GM23338 (cell line): ENCODE data around the gene FAM170A. TPM values are rescaled to one million over a fixed set of nuclear protein-coding genes. Genes with fewer than 3 reads are reported as not detected.

Experiments used
- ATAC-seq: fragments of 200-7000 bp; cut with Tn5 transposase; 3 replicates; pipeline ENCODE4 v1.9.1; 2020
- DNase-seq: peaks from one replicate; pipeline ENCODE4 v3.0.0-alpha.2; 2015; ENCODE audit warnings: low spot score
- H2AFZ ChIP-seq: fragments of 200-600 bp; sonication (generic); 2 replicates; pipeline ENCODE4 v1.8.0; 2016; ENCODE audit warnings: antibody characterized with exemption, mild to moderate bottlenecking, moderate library complexity
- H3F3A ChIP-seq: fragments of 200-600 bp; sonication (generic); replicated peaks from 2 replicates; pipeline ENCODE4 v1.8.0; 2017; ENCODE audit warnings: antibody characterized with exemption, mixed run types, low read depth
- H3K27ac ChIP-seq: fragments of 200-600 bp; sonication (generic); 2 replicates; pipeline ENCODE4 v1.6.1; 2016; ENCODE audit warnings: low read depth
- H3K27me3 ChIP-seq: fragments of 200-600 bp; sonication (generic); 2 replicates; pipeline ENCODE4 v1.8.0; 2016; ENCODE audit warnings: mild to moderate bottlenecking, mixed run types, moderate library complexity; ENCODE audit not compliant: insufficient read depth
- H3K36me3 ChIP-seq: fragments of 200-600 bp; sonication (generic); 2 replicates; pipeline ENCODE4 v1.8.0; 2016; ENCODE audit warnings: mild to moderate bottlenecking; ENCODE audit not compliant: insufficient read depth
- H3K4me1 ChIP-seq: fragments of 200-600 bp; sonication (generic); 2 replicates; pipeline ENCODE4 v1.8.0; 2016; ENCODE audit warnings: mild to moderate bottlenecking, moderate library complexity; ENCODE audit not compliant: insufficient read depth
- H3K4me2 ChIP-seq: fragments of 200-600 bp; sonication (generic); 2 replicates; pipeline ENCODE4 v1.7.1; 2017; ENCODE audit warnings: mixed run types
- H3K4me3 ChIP-seq: fragments of 200-600 bp; sonication (generic); 2 replicates; pipeline ENCODE4 v1.6.1; 2016; ENCODE audit warnings: mixed run types
- H3K79me2 ChIP-seq: fragments of 200-600 bp; sonication (generic); replicated peaks from 2 replicates; pipeline ENCODE4 v1.8.0; 2017; ENCODE audit warnings: mild to moderate bottlenecking; ENCODE audit not compliant: insufficient read depth
- H3K9me2 ChIP-seq: fragments of 200-600 bp; sonication (generic); 2 replicates; pipeline ENCODE4 v1.8.0; 2017; ENCODE audit not compliant: insufficient read depth
- H4K20me1 ChIP-seq: fragments of 200-600 bp; sonication (generic); replicated peaks from 2 replicates; pipeline ENCODE4 v1.8.0; 2017; ENCODE audit warnings: mild to moderate bottlenecking; ENCODE audit not compliant: insufficient read depth
- H3K27ac Mint-ChIP-seq: 2 replicates; pipeline ENCODE4 v1.8.0; 2020; ENCODE audit warnings: inconsistent platforms, mild to moderate bottlenecking, moderate library complexity, mixed read lengths
- H3K27me3 Mint-ChIP-seq: 3 replicates; pipeline ENCODE4 v1.8.0; 2022; ENCODE audit warnings: low read depth, mild to moderate bottlenecking, moderate library complexity, mixed read lengths, inconsistent platforms; ENCODE audit not compliant: insufficient read depth, poor library complexity
- H3K36me3 Mint-ChIP-seq: 3 replicates; pipeline ENCODE4 v1.8.0; 2021; ENCODE audit warnings: low read depth, mild to moderate bottlenecking, inconsistent platforms, moderate library complexity, mixed read lengths
- H3K4me1 Mint-ChIP-seq: 3 replicates; pipeline ENCODE4 v1.8.0; 2020; ENCODE audit warnings: mild to moderate bottlenecking, inconsistent platforms, mixed read lengths
- H3K4me3 Mint-ChIP-seq: 3 replicates; pipeline ENCODE4 v1.8.0; 2021; ENCODE audit warnings: moderate library complexity, mild to moderate bottlenecking, inconsistent platforms, mixed read lengths
- H3K9me3 Mint-ChIP-seq: 3 replicates; pipeline ENCODE4 v1.8.0; 2020; ENCODE audit warnings: moderate library complexity, mild to moderate bottlenecking, inconsistent platforms, mixed read lengths
- CREB1 ChIP-seq: fragments of 250-450 bp; sonication (Bioruptor Pico); IDR thresholded peaks from 2 replicates; pipeline ENCODE4 v1.5.0; 2020; ENCODE audit warnings: low read depth, mild to moderate bottlenecking, moderate library complexity
- EZH2 ChIP-seq: fragments of 200-600 bp; sonication (generic); IDR thresholded peaks from one replicate; pipeline ENCODE4 v1.8.0; 2017; ENCODE audit warnings: antibody characterized with exemption, mild to moderate bottlenecking, low read depth; ENCODE audit not compliant: unreplicated experiment
- EZH2phosphoT487 ChIP-seq: fragments of 200-600 bp; sonication (generic); IDR thresholded peaks from one replicate; pipeline ENCODE4 v1.8.1; 2018; ENCODE audit warnings: antibody characterized with exemption; ENCODE audit not compliant: unreplicated experiment
- JUNB ChIP-seq: IDR thresholded peaks from one replicate; pipeline ENCODE4 v1.6.1; 2016; ENCODE audit warnings: antibody characterized with exemption; ENCODE audit not compliant: unreplicated experiment
- NANOG ChIP-seq: IDR thresholded peaks from 2 replicates; pipeline ENCODE4 v1.6.1; 2016; ENCODE audit warnings: antibody characterized with exemption, borderline replicate concordance
- POLR2AphosphoS5 ChIP-seq: IDR thresholded peaks from 2 replicates; pipeline ENCODE4 v1.6.1; 2016; ENCODE audit warnings: antibody characterized with exemption, low read depth
- STAT1 ChIP-seq: IDR thresholded peaks from one replicate; pipeline ENCODE4 v1.6.1; 2016; ENCODE audit warnings: antibody characterized with exemption; ENCODE audit not compliant: unreplicated experiment
- ZNF114 ChIP-seq: fragments of 250-450 bp; sonication (Bioruptor Pico); IDR thresholded peaks from 2 replicates; pipeline ENCODE4 v1.5.0; 2020; ENCODE audit warnings: mild to moderate bottlenecking, moderate library complexity
- ZNF331 ChIP-seq: fragments of 250-450 bp; sonication (Bioruptor Pico); IDR thresholded peaks from 2 replicates; pipeline ENCODE4 v1.5.0; 2020; ENCODE audit warnings: low read depth, mild to moderate bottlenecking, moderate library complexity
- polyA plus RNA-seq: library from polyadenylated mRNA; unstranded; fragments of >200 nt; fragmentation: Nextera tagmentation; extraction: Ambion mirVana; gene quantifications from 2 replicates; pipeline ENCODE4 v1.2.1, GENCODE V29; 2016
- total RNA-seq: library from RNA; depleted of rRNA; stranded (reverse); fragments of >200 nt; shearing (Covaris generic); gene quantifications from 2 replicates; pipeline ENCODE4 v1.2.3, GENCODE V29; 2014
- TF ChIP-seq, protein P1 (sequence below): IDR thresholded peaks from 2 replicates; pipeline ENCODE4 v1.6.1; 2016; ENCODE audit warnings: antibody characterized with exemption
- TF ChIP-seq, protein P2 (sequence below): IDR thresholded peaks from one replicate; pipeline ENCODE4 v1.6.1; 2018; ENCODE audit warnings: antibody characterized with exemption; ENCODE audit not compliant: unreplicated experiment
- TF ChIP-seq, protein P3 (sequence below): fragments of 250-450 bp; sonication (Bioruptor Pico); IDR thresholded peaks from 2 replicates; pipeline ENCODE4 v1.5.0; 2020; ENCODE audit warnings: mild to moderate bottlenecking, moderate library complexity
- TF ChIP-seq, protein P4 (sequence below), 2 experiments: fragments of 200-600 bp in 1 of 2; sonication (generic) in 1 of 2; conservative IDR thresholded peaks; 2 replicates each; pipeline versions ENCODE4 v1.5.1 to v1.6.1; 2016 to 2017; ENCODE audit warnings: antibody characterized with exemption in 2 of 2, low read depth in 2 of 2, mild to moderate bottlenecking in 2 of 2, moderate library complexity in 1 of 2

Gene FAM170A
- total and polyA plus RNA-seq, 2 experiments from 2014 or later: not detected

DNA sequence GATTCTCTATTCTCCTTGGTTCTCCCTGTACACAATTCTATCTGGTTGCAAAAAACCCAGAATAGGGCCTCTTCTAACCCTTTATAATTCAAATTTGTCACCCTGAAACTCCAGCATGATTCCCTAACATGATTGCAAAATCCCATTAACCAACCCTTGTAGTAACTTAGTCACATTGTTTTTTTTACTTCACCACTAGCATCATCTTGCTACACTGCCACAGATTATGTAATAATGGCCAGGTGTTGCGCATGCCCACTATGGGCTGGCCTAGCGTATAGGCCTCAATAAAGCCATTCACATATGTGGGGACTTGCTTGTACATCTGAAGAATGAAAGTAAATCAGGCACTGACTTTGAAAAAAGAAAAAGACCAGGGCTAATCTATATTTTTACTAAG is 25.7 kb downstream of the FAM170A start:
- no peak for ATAC-seq
- H3K36me3 Mint-ChIP-seq: no peaks in the 10 kb centered on the region; the same call in 2 of the 3 replicates
- H3K79me2 ChIP-seq: no peaks in the 10 kb centered on the region
- no peaks in the 10 kb centered on the region; the same call in 2 of the 3 replicates for H3K4me1 Mint-ChIP-seq
- H3K27ac Mint-ChIP-seq: no peak overlapping the region
- no peaks in the 10 kb centered on the region for H3K4me1 ChIP-seq
- H2AFZ ChIP-seq: no peak overlapping the region
- no peak overlapping the region for H3K4me3 ChIP-seq
- no peak for DNase-seq
- TF ChIP-seq, protein P1, sequence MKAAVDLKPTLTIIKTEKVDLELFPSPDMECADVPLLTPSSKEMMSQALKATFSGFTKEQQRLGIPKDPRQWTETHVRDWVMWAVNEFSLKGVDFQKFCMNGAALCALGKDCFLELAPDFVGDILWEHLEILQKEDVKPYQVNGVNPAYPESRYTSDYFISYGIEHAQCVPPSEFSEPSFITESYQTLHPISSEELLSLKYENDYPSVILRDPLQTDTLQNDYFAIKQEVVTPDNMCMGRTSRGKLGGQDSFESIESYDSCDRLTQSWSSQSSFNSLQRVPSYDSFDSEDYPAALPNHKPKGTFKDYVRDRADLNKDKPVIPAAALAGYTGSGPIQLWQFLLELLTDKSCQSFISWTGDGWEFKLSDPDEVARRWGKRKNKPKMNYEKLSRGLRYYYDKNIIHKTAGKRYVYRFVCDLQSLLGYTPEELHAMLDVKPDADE: no peak
- TF ChIP-seq ZNF331 (CRISPR knock-in tag) (no peak), JUNB (no peak), ZNF114 (no peak), STAT1 (no peak), NANOG (no peak), CREB1 (CRISPR knock-in tag) (no peak), POLR2AphosphoS5 (no peak), EZH2 (no peak), EZH2phosphoT487 (no peak)
- TF ChIP-seq, protein P2, sequence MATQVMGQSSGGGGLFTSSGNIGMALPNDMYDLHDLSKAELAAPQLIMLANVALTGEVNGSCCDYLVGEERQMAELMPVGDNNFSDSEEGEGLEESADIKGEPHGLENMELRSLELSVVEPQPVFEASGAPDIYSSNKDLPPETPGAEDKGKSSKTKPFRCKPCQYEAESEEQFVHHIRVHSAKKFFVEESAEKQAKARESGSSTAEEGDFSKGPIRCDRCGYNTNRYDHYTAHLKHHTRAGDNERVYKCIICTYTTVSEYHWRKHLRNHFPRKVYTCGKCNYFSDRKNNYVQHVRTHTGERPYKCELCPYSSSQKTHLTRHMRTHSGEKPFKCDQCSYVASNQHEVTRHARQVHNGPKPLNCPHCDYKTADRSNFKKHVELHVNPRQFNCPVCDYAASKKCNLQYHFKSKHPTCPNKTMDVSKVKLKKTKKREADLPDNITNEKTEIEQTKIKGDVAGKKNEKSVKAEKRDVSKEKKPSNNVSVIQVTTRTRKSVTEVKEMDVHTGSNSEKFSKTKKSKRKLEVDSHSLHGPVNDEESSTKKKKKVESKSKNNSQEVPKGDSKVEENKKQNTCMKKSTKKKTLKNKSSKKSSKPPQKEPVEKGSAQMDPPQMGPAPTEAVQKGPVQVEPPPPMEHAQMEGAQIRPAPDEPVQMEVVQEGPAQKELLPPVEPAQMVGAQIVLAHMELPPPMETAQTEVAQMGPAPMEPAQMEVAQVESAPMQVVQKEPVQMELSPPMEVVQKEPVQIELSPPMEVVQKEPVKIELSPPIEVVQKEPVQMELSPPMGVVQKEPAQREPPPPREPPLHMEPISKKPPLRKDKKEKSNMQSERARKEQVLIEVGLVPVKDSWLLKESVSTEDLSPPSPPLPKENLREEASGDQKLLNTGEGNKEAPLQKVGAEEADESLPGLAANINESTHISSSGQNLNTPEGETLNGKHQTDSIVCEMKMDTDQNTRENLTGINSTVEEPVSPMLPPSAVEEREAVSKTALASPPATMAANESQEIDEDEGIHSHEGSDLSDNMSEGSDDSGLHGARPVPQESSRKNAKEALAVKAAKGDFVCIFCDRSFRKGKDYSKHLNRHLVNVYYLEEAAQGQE: no peak
- TF ChIP-seq, protein P3, sequence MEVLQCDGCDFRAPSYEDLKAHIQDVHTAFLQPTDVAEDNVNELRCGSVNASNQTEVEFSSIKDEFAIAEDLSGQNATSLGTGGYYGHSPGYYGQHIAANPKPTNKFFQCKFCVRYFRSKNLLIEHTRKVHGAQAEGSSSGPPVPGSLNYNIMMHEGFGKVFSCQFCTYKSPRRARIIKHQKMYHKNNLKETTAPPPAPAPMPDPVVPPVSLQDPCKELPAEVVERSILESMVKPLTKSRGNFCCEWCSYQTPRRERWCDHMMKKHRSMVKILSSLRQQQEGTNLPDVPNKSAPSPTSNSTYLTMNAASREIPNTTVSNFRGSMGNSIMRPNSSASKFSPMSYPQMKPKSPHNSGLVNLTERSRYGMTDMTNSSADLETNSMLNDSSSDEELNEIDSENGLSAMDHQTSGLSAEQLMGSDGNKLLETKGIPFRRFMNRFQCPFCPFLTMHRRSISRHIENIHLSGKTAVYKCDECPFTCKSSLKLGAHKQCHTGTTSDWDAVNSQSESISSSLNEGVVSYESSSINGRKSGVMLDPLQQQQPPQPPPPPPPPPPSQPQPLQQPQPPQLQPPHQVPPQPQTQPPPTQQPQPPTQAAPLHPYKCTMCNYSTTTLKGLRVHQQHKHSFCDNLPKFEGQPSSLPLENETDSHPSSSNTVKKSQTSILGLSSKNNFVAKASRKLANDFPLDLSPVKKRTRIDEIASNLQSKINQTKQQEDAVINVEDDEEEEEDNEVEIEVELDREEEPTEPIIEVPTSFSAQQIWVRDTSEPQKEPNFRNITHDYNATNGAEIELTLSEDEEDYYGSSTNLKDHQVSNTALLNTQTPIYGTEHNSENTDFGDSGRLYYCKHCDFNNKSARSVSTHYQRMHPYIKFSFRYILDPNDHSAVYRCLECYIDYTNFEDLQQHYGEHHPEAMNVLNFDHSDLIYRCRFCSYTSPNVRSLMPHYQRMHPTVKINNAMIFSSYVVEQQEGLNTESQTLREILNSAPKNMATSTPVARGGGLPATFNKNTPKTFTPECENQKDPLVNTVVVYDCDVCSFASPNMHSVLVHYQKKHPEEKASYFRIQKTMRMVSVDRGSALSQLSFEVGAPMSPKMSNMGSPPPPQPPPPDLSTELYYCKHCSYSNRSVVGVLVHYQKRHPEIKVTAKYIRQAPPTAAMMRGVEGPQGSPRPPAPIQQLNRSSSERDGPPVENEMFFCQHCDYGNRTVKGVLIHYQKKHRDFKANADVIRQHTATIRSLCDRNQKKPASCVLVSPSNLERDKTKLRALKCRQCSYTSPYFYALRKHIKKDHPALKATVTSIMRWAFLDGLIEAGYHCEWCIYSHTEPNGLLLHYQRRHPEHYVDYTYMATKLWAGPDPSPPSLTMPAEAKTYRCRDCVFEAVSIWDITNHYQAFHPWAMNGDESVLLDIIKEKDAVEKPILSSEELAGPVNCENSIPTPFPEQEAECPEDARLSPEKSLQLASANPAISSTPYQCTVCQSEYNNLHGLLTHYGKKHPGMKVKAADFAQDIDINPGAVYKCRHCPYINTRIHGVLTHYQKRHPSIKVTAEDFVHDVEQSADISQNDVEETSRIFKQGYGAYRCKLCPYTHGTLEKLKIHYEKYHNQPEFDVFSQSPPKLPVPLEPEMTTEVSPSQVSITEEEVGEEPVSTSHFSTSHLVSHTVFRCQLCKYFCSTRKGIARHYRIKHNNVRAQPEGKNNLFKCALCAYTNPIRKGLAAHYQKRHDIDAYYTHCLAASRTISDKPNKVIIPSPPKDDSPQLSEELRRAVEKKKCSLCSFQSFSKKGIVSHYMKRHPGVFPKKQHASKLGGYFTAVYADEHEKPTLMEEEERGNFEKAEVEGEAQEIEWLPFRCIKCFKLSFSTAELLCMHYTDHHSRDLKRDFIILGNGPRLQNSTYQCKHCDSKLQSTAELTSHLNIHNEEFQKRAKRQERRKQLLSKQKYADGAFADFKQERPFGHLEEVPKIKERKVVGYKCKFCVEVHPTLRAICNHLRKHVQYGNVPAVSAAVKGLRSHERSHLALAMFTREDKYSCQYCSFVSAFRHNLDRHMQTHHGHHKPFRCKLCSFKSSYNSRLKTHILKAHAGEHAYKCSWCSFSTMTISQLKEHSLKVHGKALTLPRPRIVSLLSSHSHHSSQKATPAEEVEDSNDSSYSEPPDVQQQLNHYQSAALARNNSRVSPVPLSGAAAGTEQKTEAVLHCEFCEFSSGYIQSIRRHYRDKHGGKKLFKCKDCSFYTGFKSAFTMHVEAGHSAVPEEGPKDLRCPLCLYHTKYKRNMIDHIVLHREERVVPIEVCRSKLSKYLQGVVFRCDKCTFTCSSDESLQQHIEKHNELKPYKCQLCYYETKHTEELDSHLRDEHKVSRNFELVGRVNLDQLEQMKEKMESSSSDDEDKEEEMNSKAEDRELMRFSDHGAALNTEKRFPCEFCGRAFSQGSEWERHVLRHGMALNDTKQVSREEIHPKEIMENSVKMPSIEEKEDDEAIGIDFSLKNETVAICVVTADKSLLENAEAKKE (CRISPR knock-in tag): no peak
- TF ChIP-seq, protein P4, sequence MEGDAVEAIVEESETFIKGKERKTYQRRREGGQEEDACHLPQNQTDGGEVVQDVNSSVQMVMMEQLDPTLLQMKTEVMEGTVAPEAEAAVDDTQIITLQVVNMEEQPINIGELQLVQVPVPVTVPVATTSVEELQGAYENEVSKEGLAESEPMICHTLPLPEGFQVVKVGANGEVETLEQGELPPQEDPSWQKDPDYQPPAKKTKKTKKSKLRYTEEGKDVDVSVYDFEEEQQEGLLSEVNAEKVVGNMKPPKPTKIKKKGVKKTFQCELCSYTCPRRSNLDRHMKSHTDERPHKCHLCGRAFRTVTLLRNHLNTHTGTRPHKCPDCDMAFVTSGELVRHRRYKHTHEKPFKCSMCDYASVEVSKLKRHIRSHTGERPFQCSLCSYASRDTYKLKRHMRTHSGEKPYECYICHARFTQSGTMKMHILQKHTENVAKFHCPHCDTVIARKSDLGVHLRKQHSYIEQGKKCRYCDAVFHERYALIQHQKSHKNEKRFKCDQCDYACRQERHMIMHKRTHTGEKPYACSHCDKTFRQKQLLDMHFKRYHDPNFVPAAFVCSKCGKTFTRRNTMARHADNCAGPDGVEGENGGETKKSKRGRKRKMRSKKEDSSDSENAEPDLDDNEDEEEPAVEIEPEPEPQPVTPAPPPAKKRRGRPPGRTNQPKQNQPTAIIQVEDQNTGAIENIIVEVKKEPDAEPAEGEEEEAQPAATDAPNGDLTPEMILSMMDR (conservative IDR thresholded peaks at IDR 0.05; ENCODE audit: low read depth in 2 of 2): no peak
- H3K9me2 ChIP-seq: no peaks in the 10 kb centered on the region
- H4K20me1 ChIP-seq: no peaks in the 10 kb centered on the region
- no peaks in the 10 kb centered on the region for H3F3A ChIP-seq
- H3K4me3 Mint-ChIP-seq: no peak overlapping the region
- H3K27ac ChIP-seq: no peak overlapping the region
- H3K36me3 ChIP-seq: no peaks in the 10 kb centered on the region
- H3K4me2 ChIP-seq: no peak overlapping the region
- H3K27me3 Mint-ChIP-seq: peaks cover 5% of the 10 kb centered on the region
- no peaks in the 10 kb centered on the region for H3K9me3 Mint-ChIP-seq
- no peaks in the 10 kb centered on the region for H3K27me3 ChIP-seq
